GM18951 (cell line): ENCODE results near the gene SFMBT2.
"Not testable (repeated sequence)": the region's sequence is repeated elsewhere in the genome, so short reads cannot be mapped to it uniquely, and the experiment has no call there.

Experiments
- POLR2A ChIP-seq: IDR thresholded peaks from 4 replicates; pipeline ENCODE4 v1.6.1; 2011; ENCODE audit warnings: mild to moderate bottlenecking; ENCODE audit not compliant: insufficient read length, insufficient read depth; ENCODE audit errors: extremely low read depth
- in situ Hi-C: fragments of 300-500 bp; cut with MboI; formaldehyde crosslinking; loops from one replicate; pipeline ENCODE4 v1.12.0; 2022; ENCODE audit warnings: low sequenced_read_pairs, mixed read lengths, inconsistent platforms; ENCODE audit not compliant: unreplicated experiment

SFMBT2 gene

GRCh38 chr10:7405637-7406036 is 5.2 kb downstream of the SFMBT2 start:
- TF ChIP-seq POLR2A = no peak
- in situ Hi-C loops = loop anchor here (25.0 kb wide), 1 partner anchor 282 kb away; no protein-coding TSS in a partner anchor

GRCh38 chr10:7403620-7404019 is 7.2 kb downstream of the SFMBT2 start:
- no peak for TF ChIP-seq POLR2A
- in situ Hi-C loops = loop anchor here (25.0 kb wide), 1 partner anchor 284 kb away; no protein-coding TSS in a partner anchor

GRCh38 chr10:7401782-7402181 is 9.1 kb downstream of the SFMBT2 start:
- in situ Hi-C loops = loop anchor here (25.0 kb wide), 1 partner anchor 286 kb away; no protein-coding TSS in a partner anchor
- TF ChIP-seq POLR2A = no peak

DNA sequence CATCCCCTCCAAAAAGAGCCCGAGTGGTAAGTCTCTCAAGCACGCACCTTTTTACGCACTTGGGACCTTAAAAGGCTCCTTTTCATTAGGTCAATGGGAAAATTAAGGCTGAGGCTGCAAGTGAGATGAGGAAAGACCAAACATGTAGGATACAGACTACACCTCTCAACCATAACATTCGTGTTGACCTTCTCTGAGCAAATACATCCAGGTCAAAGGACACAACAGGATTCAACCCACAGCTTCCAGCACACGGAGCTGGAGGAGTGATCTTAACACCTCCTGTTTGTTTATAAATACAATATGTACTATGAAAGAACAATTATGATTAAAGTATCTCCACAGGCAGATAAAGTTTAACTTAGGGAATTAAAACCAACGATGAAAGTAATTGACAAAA is 9.7 kb downstream of the SFMBT2 start:
- in situ Hi-C loops = loop anchor here (25.0 kb wide), 1 partner anchor 286 kb away; no protein-coding TSS in a partner anchor

GRCh38 chr10:7400068-7400715 is 10.6 kb downstream of the SFMBT2 start:
- no peak for TF ChIP-seq POLR2A
- in situ Hi-C loops = loop anchor here (25.0 kb wide), 1 partner anchor 287 kb away; no protein-coding TSS in a partner anchor

More for the DNA sequence above, 9.7 kb downstream of the SFMBT2 start:
- no peak for TF ChIP-seq POLR2A

- no peak for TF ChIP-seq POLR2A
- in situ Hi-C loops = no loop called here
These were observed 11.3 kb downstream of the SFMBT2 start for GRCh38 chr10:7399533-7399932.

DNA sequence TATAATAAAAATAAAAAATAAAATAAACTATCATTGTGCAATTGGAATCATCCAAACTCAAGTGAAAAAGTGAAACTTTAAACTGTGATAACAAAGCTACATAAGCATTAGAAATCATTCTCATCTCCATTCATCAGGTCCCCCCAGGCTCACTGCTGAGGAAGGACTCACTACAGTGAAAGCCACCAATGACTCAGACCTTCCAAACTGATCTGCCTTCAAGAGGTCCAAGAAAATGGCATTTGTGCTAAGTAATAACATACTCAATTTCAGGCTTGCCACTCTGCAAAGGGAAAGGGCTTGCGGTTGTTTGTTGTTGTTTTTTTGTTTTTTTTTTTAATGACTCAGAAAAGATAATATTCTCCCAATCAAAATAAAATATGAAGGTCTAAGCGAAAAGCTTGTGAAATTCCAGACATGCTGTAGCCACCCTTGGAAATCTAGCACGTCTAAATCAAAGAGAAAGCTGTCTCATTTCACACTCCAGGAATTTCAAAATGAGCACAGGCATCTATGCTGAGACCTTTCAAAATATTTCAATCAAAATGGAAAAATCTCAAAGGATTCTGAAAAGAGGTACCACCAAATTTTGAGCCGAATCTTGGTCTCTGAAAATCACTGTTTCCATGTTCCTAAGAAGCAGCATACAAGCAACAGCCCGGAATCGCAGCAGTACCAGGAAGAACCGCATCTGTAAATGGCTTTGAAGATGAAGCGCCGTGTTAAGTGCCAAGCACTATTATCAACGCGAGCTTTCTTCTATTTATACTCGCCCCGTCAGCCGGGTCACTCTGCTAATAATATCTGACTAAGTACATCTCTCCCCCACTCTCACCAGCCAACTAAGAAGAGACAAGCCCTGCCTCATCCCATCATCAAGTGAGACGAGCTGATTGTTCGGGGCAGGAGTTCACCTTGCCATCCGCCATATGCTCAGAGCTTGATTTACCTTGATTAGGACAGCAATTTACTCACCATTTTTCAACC is 13.5 kb downstream of the SFMBT2 start:
- in situ Hi-C loops = no loop called here
- TF ChIP-seq POLR2A = no peak

DNA sequence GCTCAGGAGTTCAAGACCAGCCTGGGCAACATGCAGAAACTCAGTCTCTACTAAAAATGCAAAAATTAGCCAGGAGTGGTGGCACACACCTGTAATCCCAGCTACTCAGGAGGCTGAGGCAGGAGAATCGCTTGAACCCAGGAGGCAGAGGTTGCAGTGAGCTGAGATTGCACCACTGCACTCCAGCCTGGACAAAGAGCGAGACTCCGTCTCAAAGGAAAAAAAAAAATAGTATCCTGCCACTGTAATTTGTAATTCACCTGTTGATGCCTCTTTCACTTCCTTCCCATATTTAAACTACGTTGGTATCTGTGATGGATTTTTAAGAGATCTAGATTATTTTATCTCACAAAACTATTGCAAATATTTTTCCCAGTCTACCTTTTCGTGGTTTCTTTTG is 18.5 kb downstream of the SFMBT2 start:
- in situ Hi-C loops = not testable (repeated sequence)

- TF ChIP-seq POLR2A = no peak
- in situ Hi-C loops = no loop called here
These were observed 19.1 kb downstream of the SFMBT2 start for GRCh38 chr10:7391748-7392147.

DNA sequence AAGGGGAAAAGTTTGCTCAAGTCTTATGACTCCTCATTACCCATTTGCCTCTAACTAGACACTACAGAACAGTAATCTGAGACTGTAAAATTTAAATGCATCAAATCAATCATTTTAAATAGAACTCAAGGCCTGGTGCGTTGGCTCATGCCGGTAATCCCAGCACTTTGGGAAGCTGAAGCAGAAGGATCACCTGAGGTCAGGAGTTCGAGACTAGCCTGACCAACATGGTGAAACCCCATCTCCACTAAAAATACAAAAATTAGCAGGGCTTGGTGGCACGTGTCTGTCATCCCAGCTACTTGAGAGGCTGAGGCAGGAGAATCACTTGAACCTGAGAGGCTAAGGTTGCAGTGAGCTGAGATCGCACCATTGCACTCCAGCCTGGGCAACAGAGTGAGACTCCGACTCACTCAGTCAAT is 20.1 kb downstream of the SFMBT2 start:
- in situ Hi-C loops = not testable (repeated sequence)

GRCh38 chr10:7389844-7390243 is 21.0 kb downstream of the SFMBT2 start:
- no peak for TF ChIP-seq POLR2A
- in situ Hi-C loops = no loop called here

- in situ Hi-C loops = no loop called here
- TF ChIP-seq POLR2A = no peak
These were observed 21.5 kb downstream of the SFMBT2 start for GRCh38 chr10:7389346-7389745.

DNA sequence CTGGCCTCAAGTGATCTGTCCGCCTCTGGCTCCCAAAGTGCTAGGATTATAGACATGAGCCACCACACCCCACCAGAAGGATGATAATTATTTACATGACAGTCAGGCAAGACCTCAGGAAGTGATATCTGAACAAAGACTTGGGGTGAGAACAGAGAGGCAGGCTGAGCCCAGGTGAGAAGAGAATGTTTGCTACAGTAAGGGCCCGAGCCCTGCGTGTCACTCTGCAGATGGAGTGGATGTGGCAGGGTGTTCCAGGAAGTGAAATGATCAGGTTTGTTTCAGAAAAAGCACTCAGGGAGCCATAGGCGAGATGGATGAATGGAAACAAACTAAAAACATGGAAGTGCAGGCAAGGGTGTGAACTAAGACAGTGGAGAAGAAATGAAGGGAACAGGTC is 22.2 kb downstream of the SFMBT2 start:
- in situ Hi-C loops = no loop called here
- no peak for TF ChIP-seq POLR2A

- in situ Hi-C loops = not testable (repeated sequence)
These were observed 22.7 kb downstream of the SFMBT2 start for GRCh38 chr10:7388149-7388548.
